HG02571 (cell line): ENCODE data around the gene KIF25.

Experiments used
- ATAC-seq: cut with Tn5 transposase; IDR thresholded peaks from one replicate; pipeline ENCODE4 v1.9.1; 2021; ENCODE audit warnings: mild to moderate bottlenecking, moderate library complexity; ENCODE audit not compliant: unreplicated experiment

KIF25 gene, protein sequence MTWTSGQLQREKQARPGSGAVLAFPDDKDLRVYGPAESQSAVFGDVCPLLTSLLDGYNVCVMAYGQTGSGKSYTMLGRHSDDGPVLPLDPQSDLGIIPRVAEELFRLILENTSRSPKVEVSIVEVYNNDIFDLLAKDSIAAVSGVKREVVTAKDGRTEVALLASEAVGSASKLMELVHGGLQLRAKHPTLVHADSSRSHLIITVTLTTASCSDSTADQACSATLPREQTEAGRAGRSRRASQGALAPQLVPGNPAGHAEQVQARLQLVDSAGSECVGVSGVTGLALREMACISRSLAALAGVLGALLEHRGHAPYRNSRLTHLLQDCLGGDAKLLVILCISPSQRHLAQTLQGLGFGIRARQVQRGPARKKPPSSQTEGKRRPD

GRCh38 chr6:167997642-167998041 lies at the start of gene KIF25:
Gene KIF25 (plus strand): TSS chr6:167997671. CDS start chr6:168029586, 31,915 bp downstream.
- ATAC-seq = no peak

- no peak for ATAC-seq
These were observed 49.8 kb upstream of the KIF25 start for GRCh38 chr6:167947716-167948115.

DNA sequence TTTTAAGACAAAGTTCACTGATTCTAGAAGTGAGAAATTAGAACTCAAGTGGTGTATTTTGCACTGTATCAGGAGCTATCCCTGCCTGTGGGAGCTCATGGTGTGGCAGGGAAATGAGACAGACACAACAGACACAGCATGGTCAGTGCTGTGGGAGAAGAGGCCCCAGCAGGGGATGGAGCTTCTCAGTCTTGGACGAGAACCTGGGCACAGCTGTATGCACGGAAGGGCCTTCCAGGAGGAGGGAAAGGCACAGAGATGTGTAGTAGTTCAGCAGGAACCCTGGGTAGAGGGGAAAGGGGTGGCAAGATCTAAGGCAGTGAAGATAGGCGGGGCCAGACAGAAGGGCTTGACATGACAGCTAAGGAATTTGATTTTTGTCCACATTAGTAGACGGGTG lies 48.8 kb upstream of the KIF25 start:
- ATAC-seq = no peak

DNA sequence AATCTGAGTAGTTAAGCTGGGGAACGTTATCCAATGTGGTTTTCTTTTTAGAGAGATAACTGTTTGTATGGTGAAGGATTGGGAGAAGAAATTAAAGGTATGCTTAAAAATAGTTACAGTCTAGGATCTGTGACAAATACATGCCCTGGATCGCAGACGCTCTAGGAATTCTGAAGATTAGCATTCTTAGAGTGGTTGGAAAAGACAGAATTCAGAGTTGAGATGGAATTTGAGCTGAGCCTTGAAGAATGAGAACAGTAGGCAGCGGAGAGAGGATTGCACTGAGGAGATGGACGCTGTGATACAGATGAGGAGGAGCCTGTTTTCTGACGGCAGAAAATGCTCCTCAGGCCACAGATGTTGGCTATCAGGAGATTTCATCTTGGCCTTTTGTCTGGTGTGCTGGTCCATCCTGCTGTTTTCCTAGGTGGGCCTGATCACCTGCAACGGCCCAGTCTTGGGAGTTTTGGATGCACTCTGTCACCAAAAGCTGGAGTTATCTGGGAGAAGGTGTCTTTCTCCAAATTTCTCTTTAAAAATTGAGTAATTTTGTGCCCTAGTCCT lies 48.3 kb upstream of the KIF25 start:
- no peak for ATAC-seq

- ATAC-seq = no peak
These were observed 45.5 kb upstream of the KIF25 start for GRCh38 chr6:167951781-167952511.

GRCh38 chr6:167952512-167952859 lies 45.0 kb upstream of the KIF25 start:
- ATAC-seq = no peak

GRCh38 chr6:167953551-167953950 lies 43.9 kb upstream of the KIF25 start:
- no peak for ATAC-seq

- ATAC-seq = no peak
These were observed 43.3 kb upstream of the KIF25 start for GRCh38 chr6:167954151-167954550.

DNA sequence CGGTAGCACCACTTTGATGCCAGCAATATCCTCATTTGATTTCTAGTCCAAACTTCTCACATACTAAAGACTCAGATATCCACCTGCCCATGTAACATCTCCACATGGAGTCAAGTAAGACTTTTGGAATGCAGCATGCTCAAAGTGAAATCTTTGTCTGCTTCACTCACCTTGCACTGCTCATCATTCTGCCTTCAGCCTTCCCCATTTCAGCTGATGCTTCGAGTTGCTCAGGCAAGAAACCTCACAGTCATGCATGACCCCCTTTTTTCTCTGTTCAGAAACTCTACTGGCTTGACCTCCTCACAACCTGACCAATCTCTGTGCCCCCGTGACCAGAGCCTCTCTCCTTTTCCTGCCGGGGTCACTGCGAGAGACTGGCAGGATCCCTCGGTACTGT lies 41.0 kb upstream of the KIF25 start:
- no peak for ATAC-seq

DNA sequence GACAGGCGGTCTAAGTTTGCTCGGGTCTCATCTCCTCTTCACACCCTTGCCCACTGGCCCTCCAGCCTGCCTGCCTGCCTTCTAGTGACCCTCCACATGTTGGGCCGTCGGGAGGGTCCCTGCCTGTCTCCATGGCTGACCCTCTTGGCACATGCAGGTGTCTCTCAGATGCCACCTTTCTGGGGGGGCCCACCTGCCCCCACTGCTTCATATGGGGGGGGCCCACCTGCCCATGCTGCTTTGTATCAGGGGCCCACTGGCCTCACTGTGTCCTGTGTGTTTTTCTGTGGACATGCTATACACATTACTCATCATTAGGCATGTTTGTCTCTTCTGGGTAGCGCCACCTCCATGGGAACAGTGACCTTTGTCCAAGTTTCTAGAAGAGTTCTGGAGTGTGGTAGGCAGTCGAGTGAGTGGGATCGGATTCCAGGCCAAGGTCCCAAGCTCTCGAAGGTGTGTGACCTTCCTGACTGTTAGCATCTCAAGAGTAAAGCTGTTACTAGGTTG lies 40.4 kb upstream of the KIF25 start:
- ATAC-seq = no peak

DNA sequence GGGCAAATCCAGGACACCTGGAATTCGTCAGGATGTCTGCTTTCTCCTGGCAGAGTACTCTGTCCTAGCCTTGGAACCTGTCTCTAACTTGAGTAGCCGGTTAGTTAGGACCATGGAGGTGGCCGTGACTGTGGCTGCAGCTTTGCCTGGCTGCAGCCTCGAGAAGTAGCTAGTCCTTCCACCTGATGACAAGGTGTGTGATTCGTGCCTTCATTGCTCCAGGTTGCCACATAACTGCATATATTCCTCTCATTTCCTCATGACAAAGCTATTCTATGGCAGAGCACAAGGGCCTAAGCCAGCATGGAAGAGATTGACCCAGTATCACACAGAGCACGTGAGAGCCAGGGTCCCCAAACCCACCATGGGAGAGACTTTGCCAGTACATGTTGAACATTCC lies 39.8 kb upstream of the KIF25 start:
- ATAC-seq = no peak

GRCh38 chr6:167960579-167960978 lies 36.9 kb upstream of the KIF25 start:
- no peak for ATAC-seq

- ATAC-seq = no peak
These were observed 34.8 kb upstream of the KIF25 start for GRCh38 chr6:167962711-167963110.

DNA sequence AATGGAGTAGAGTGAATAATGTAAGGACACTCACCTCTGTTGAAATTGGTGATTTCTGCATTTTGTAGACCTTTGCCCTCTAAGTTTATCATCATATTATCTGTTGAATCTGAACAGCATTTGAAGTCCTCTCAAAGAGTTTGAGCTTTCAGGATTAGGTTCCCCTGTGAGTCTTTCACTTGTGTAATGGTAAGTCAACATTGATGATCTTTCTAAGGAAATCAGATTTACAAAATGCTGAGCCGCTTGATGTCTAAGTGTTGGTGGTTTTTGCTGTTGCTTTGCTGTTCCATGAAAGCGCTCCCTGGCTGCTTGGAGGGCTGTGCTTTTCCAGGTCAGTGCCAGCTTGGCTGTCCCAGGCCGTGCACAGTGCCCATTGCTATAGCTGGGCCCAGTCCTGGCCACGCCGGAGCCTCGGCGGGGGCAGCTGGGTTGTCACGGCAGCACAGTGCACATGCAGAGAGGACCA lies 33.8 kb upstream of the KIF25 start:
- ATAC-seq = no peak

DNA sequence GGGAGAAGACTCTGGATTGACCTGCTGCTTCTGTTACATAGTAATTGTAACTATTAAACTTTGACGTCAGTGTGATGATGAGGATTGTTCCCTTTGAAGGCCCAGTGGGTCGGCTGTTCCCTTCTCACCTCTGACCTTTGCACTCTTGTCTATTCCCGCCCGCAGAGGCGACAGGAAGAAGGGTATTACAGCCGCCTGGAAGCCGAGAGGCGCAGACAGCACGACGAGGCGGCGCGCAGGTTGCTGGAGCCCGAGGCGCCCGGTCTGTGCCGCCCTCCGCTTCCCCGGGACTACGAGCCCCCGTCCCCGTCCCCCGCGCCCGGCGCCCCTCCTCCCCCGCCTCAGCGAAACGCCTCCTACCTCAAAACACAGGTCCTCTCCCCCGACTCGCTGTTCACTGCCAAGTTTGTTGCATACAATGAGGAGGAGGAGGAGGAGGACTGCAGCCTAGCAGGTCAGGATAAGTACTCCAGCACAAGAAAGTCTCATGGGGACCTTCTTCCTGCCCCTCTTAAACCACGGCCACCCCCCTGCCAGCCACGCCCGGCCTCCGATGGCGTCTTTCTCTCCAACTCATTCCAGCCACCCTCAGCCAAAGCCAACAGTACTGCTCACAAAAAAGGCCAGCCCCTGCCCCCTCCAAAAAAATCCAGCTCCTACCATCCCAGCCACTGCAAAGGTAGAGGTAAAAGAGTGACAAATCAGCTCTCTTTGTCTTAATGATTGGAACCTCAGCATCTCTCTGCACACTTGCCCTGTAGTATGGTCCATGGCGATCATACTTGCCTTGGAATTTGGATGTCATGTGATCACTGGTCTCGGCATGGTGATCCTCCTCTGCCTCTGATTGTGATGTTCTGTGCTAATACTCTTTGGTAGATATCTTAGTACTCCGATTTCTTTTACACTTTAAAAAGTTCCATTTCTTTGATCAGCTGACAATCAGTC lies 31.6 kb upstream of the KIF25 start:
- no peak for ATAC-seq

DNA sequence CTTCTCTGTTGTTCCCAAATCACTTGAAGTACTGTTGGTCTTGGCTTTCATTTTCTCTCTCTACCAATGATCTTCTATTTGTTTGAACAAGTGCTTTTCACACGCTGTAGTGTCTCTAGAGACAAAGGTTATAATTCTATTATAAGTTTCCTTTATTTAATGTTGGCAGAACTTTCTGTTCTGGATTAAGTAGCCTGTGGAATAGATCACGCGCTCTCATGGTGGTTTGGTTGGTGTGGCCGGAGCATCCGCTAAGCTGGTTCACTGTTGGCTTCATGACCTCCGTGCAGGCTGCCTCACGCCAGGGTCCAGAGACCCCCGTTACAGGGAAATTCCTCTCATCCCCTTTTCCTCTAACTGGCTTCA lies 30.9 kb upstream of the KIF25 start:
- ATAC-seq = no peak

- no peak for ATAC-seq
These were observed 29.4 kb upstream of the KIF25 start for GRCh38 chr6:167968091-167968490.

DNA sequence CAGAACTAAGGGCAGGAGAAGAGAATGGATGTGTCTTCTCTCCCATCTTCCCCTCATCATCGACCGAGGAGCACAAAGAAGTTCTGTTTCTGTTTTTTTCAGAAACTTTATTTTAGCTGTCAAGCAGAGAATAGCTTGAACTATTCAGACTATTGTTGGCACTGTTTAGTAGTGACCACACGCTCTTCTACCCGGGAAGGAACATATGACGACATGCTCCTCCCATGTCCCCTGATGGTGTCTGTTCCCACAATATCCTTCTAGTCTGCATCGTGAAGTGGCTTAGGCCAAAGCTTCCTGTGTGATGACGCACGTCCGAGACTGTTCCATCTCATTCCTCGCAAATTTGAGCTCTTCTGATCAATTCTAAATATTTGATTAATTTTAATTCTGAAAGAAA lies 27.2 kb upstream of the KIF25 start:
- ATAC-seq = no peak

- ATAC-seq = no peak
These were observed 25.3 kb upstream of the KIF25 start for GRCh38 chr6:167972193-167972592.

DNA sequence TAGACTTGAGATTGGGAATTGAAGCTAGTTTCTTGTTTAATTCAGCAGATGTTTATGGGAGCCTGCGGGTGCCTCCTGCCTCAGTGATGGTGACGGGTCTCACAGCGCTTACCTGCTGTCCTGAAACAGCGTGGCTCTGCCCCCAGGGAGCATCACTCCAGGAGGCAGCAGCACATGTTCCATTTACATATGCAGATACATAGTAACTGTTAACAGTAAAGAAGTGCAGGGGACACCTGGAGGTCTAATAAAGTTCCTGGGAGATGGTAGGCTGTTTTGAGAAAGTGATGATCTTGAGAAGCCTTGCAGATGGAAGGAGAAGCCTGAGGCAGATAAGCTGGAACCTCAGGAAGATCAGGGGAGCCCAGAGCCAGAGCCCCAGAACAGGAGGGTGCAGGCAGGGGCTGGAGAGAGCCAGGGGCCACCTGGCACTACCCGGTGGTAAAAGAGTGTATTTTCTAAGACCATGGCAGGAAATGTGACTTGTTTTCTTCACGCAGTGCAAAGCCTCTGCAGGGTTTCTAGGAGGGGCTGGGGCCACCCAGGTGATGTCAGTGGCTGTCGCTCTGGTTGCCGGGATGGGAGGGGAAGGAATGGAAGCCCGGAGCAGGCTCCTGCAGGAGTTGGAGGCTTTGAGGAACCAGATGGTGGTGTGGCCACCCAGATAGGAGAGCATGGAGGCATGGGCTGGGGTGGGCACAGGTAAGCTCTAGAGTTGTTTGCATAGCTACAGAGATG lies 24.2 kb upstream of the KIF25 start:
- ATAC-seq = no peak
